HepG2 (cell line): ENCODE measurements around the gene AKAP12. TPM values are rescaled to one million over a fixed set of nuclear protein-coding genes. Genes with fewer than 3 reads are reported as not detected.

ENCODE experiments used
- ATAC-seq: fragments of 200-7000 bp; cut with Tn5 transposase; 3 replicates; pipeline ENCODE4 v1.9.1; 2020; ENCODE audit warnings: mild to moderate bottlenecking, moderate library complexity
- BruUV-seq: library from RNA; stranded (reverse); fragments of 400-500 nt; replicated peaks from 2 replicates; lab custom pipeline; 2021; lab: Mats Ljungman, UMichigan
- CTCF ChIA-PET: fragments of 300-600 bp; formaldehyde crosslinking; extraction: SDS; loops from one replicate; lab custom pipeline; 2021; ENCODE audit warnings: low total read pairs, inconsistent platforms, low intra/inter-chr PET ratio; lab: Yijun Ruan, JAX
- POLR2A ChIA-PET: fragments of 350-600 bp; sonication (Branson Sonifier 250); formaldehyde crosslinking; loops from one replicate; lab custom pipeline; 2020; ENCODE audit warnings: antibody characterized with exemption, inconsistent platforms; lab: Yijun Ruan, JAX
- DNase-seq: peaks from one replicate; pipeline ENCODE4 v3.0.0-alpha.2; 2015; ENCODE audit warnings: low spot score
- FAIRE-seq: peaks from 3 replicates; lab custom pipeline; 2011; peaks lifted over from hg19 to GRCh38; lab: Jason Lieb, UNC
- H2AFZ ChIP-seq: one replicate; pipeline ENCODE4 v1.6.1; 2011; ENCODE audit warnings: low read length, inconsistent platforms
- H3K27ac ChIP-seq: fragments of 300-600 bp; 3 replicates; pipeline ENCODE4 v1.8.0; 2011; ENCODE audit warnings: mixed run types, mild to moderate bottlenecking, mixed read lengths, low read length, inconsistent platforms; ENCODE audit not compliant: insufficient read depth; ENCODE audit errors: extremely low read length
- H3K27me3 ChIP-seq, 2 experiments: fragments of 200-600 bp in 1 of 2; 2 replicates in 1 of 2; 3 replicates in 1 of 2; pipeline versions ENCODE4 v1.6.0 to v1.8.0; 2011; ENCODE audit warnings: low read length in 2 of 2, mild to moderate bottlenecking in 2 of 2, moderate library complexity in 2 of 2, inconsistent platforms in 1 of 2; ENCODE audit not compliant: insufficient read depth in 2 of 2, control insufficient read depth in 1 of 2
- H3K36me3 ChIP-seq, 2 experiments: fragments of 200-600 bp in 1 of 2; replicated peaks in 1 of 2; 2 replicates in 1 of 2; 3 replicates in 1 of 2; pipeline versions ENCODE4 v1.5.1 to v1.8.0; 2011; ENCODE audit warnings: low read length in 2 of 2, inconsistent platforms in 1 of 2; ENCODE audit not compliant: insufficient read depth in 2 of 2, control insufficient read depth in 1 of 2
- H3K4me1 ChIP-seq: 2 replicates; pipeline ENCODE4 v1.5.1; 2012; ENCODE audit warnings: low read length, inconsistent platforms; ENCODE audit not compliant: insufficient read depth
- H3K4me2 ChIP-seq: 2 replicates; pipeline ENCODE4 v1.6.0; 2011; ENCODE audit warnings: low read depth, low read length, inconsistent platforms
- H3K4me3 ChIP-seq, 3 experiments: fragments of 200-600 bp in 1 of 3; sonication (generic), shearing (Covaris generic) in 1 of 3; replicated peaks in 1 of 3; 2 replicates each; pipeline ENCODE4 v1.5.1; 2011 to 2016; ENCODE audit warnings: low read length in 3 of 3, inconsistent platforms in 2 of 3, low read depth in 2 of 3, mild to moderate bottlenecking in 2 of 3, control low read depth in 1 of 3, mixed read lengths in 1 of 3; ENCODE audit not compliant: insufficient read depth in 1 of 3
- H3K79me2 ChIP-seq: one replicate; pipeline ENCODE4 v1.6.1; 2011; ENCODE audit warnings: low read length, inconsistent platforms; ENCODE audit not compliant: insufficient read depth
- H3K9ac ChIP-seq: 2 replicates; pipeline ENCODE4 v1.6.0; 2011; ENCODE audit warnings: mild to moderate bottlenecking, low read depth, low read length, inconsistent platforms; ENCODE audit not compliant: insufficient read depth
- H3K9me3 ChIP-seq: 2 replicates; pipeline ENCODE4 v1.5.1; 2012; ENCODE audit warnings: mild to moderate bottlenecking, low read length
- H4K20me1 ChIP-seq: 2 replicates; pipeline ENCODE4 v1.6.0; 2011; ENCODE audit warnings: inconsistent platforms, mild to moderate bottlenecking, low read length, moderate library complexity; ENCODE audit not compliant: insufficient read depth
- BORCS8-MEF2B ChIP-seq: sonication (generic); formaldehyde crosslinking; IDR thresholded peaks from 2 replicates; pipeline ENCODE4 v1.8.0; 2022; ENCODE audit warnings: mild to moderate bottlenecking, missing genetic modification reagents
- GATAD1 ChIP-seq: IDR thresholded peaks from 2 replicates; pipeline ENCODE4 v1.6.1; 2016; ENCODE audit warnings: missing genetic modification reagents, missing compliant biosample characterization
- MXD1 ChIP-seq: sonication (generic); formaldehyde crosslinking; IDR thresholded peaks from 2 replicates; pipeline ENCODE4 v1.4.0; 2020; ENCODE audit warnings: mild to moderate bottlenecking, missing genetic modification reagents
- PCBP1 ChIP-seq: fragments of 200-400 bp; formaldehyde crosslinking; IDR thresholded peaks from 2 replicates; pipeline ENCODE4 v1.6.1; 2017; ENCODE audit warnings: mild to moderate bottlenecking, low read depth, low read length, borderline replicate concordance
- PHB2 ChIP-seq: fragments of 450-650 bp; IDR thresholded peaks from 2 replicates; pipeline ENCODE4 v1.6.1; 2018; ENCODE audit not compliant: partially characterized antibody
- REXO4 ChIP-seq: sonication (generic); formaldehyde crosslinking; IDR thresholded peaks from 2 replicates; pipeline ENCODE4 v1.8.0; 2022; ENCODE audit warnings: missing genetic modification reagents, mild to moderate bottlenecking, borderline replicate concordance
- SOX5 ChIP-seq: IDR thresholded peaks from 2 replicates; pipeline ENCODE4 v1.6.1; 2016; ENCODE audit warnings: borderline replicate concordance
- ZEB1 ChIP-seq: IDR thresholded peaks from 2 replicates; pipeline ENCODE4 v1.6.1; 2012; ENCODE audit warnings: mild to moderate bottlenecking, low read depth, inconsistent platforms; ENCODE audit not compliant: insufficient replicate concordance
- ZFP41 ChIP-seq: sonication (generic); formaldehyde crosslinking; IDR thresholded peaks from 2 replicates; pipeline ENCODE4 v1.4.0; 2020; ENCODE audit warnings: mild to moderate bottlenecking, missing genetic modification reagents, borderline replicate concordance
- ZNF18 ChIP-seq: sonication (generic); formaldehyde crosslinking; IDR thresholded peaks from 2 replicates; pipeline ENCODE4 v1.8.0; 2022; ENCODE audit warnings: mild to moderate bottlenecking, missing genetic modification reagents; ENCODE audit not compliant: insufficient replicate concordance
- ZNF235 ChIP-seq: sonication (generic); formaldehyde crosslinking; IDR thresholded peaks from 2 replicates; pipeline ENCODE4 v1.8.1; 2023; ENCODE audit warnings: mild to moderate bottlenecking, missing genetic modification reagents, borderline replicate concordance
- ZNF710 ChIP-seq: sonication (generic); formaldehyde crosslinking; IDR thresholded peaks from 2 replicates; pipeline ENCODE4 v1.5.0; 2020; ENCODE audit warnings: mild to moderate bottlenecking, missing genetic modification reagents, borderline replicate concordance
- ZNF770 ChIP-seq: sonication (generic); formaldehyde crosslinking; IDR thresholded peaks from 2 replicates; pipeline ENCODE4 v1.5.0; 2020; ENCODE audit warnings: mild to moderate bottlenecking, missing genetic modification reagents
- ZSCAN5A ChIP-seq: sonication (generic); formaldehyde crosslinking; IDR thresholded peaks from 2 replicates; pipeline ENCODE4 v1.8.0; 2022; ENCODE audit warnings: mild to moderate bottlenecking, missing genetic modification reagents, borderline replicate concordance
- WGBS: methylation state at CpG from one replicate; pipeline ENCODE4 v1.1.6; 2017; ENCODE audit warnings: low lambda C conversion rate; 5-methylcytosine and 5-hydroxymethylcytosine counted together
- in situ Hi-C: cut with HindIII; loops from 2 replicates; pipeline ENCODE4 v1.10.0; 2017; ENCODE audit warnings: low pct_unique_long_range_greater_than_20kb; ENCODE audit not compliant: extremely low pct_ligation_motif_present
- intact Hi-C: fragments of 100-400 bp; cut with micrococcal nuclease; formaldehyde crosslinking; loops from one replicate; pipeline ENCODE4 v1.10.0; 2022; ENCODE audit not compliant: unreplicated experiment
- polyA plus RNA-seq, 8 experiments: library from polyadenylated mRNA; depleted of rRNA in 3 of 8; stranded (reverse) in 7 of 8; unstranded in 1 of 8; fragments of >200 nt; fragmentation: Illumina TruSeq in 4 of 8; extraction: Trizol in 4 of 8; gene quantifications; 2 replicates each; pipeline versions ENCODE4 v1.2.1 to v1.2.3, GENCODE V29; 2011 to 2016; ENCODE audit warnings: low read depth in 4 of 8, missing spikeins in 1 of 8, mixed read lengths in 1 of 8; ENCODE audit not compliant: insufficient read depth in 1 of 8
- total RNA-seq, 5 experiments: library from RNA; depleted of rRNA; stranded (reverse); fragments of >200 nt; fragmentation: Illumina TruSeq; extraction: Trizol; gene quantifications; 2 replicates each; pipeline ENCODE4 v1.2.3, GENCODE V29; 2016; ENCODE audit warnings: low read depth in 1 of 5
- TF ChIP-seq, protein P1 (sequence below): sonication (generic); formaldehyde crosslinking; IDR thresholded peaks from 2 replicates; pipeline ENCODE4 v1.5.1; 2020; ENCODE audit warnings: mild to moderate bottlenecking, moderate library complexity, missing genetic modification reagents

AKAP12 gene
- total and polyA plus RNA-seq, 2 of the 13 experiments (the other 11 are each of a cell fraction or from before 2014, with no cell fraction given): 10.6 to 19.0 TPM

- no peaks in the 10 kb centered on the region for H4K20me1 ChIP-seq
- in situ Hi-C loops (no loop called here), intact Hi-C loops (loop anchor here (10.0 kb wide), 1 partner anchor 855 kb away; no protein-coding TSS in a partner anchor)
- FAIRE-seq (no peak), DNase-seq (no peak), ATAC-seq (no peak)
- no peak overlapping the region for H3K27ac ChIP-seq
- no peak overlapping the region for H3K4me2 ChIP-seq
- no peaks in the 10 kb centered on the region; the same call in 1 of the 2 replicates for H3K4me1 ChIP-seq
- WGBS: 84% methylated on average over 4 of the region's 4 CpGs
- no peaks in the 10 kb centered on the region for H3K79me2 ChIP-seq
- no peaks in the 10 kb centered on the region; a peak in 1 of 5 replicates for H3K27me3 ChIP-seq
- no peaks in the 10 kb centered on the region for H3K36me3 ChIP-seq
- no peak overlapping the region for H2AFZ ChIP-seq
- no peak overlapping the region for H3K4me3 ChIP-seq
- BruUV-seq: no TSS peak
- ChIA-PET POLR2A (no interaction called here), CTCF (no interaction called here)
- H3K9ac ChIP-seq: no peak overlapping the region
- H3K9me3 ChIP-seq: no peaks in the 10 kb centered on the region
- TF ChIP-seq SOX5 (CRISPR knock-in tag) (no peak), PHB2 (no peak), PCBP1 (no peak), ZNF710 (CRISPR knock-in tag) (no peak), ZNF235 (CRISPR knock-in tag) (no peak), MXD1 (no peak), REXO4 (CRISPR knock-in tag) (no peak), GATAD1 (CRISPR knock-in tag) (no peak), ZSCAN5A (CRISPR knock-in tag) (no peak), ZFP41 (CRISPR knock-in tag) (no peak), ZNF18 (no peak), ZNF770 (no peak), BORCS8-MEF2B (no peak), ZEB1 (no peak)
- TF ChIP-seq, protein P1, sequence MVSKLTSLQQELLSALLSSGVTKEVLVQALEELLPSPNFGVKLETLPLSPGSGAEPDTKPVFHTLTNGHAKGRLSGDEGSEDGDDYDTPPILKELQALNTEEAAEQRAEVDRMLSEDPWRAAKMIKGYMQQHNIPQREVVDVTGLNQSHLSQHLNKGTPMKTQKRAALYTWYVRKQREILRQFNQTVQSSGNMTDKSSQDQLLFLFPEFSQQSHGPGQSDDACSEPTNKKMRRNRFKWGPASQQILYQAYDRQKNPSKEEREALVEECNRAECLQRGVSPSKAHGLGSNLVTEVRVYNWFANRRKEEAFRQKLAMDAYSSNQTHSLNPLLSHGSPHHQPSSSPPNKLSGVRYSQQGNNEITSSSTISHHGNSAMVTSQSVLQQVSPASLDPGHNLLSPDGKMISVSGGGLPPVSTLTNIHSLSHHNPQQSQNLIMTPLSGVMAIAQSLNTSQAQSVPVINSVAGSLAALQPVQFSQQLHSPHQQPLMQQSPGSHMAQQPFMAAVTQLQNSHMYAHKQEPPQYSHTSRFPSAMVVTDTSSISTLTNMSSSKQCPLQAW (CRISPR knock-in tag): no peak
Measured at GRCh38 chr6:151230277-151230577, 9.5 kb upstream of the AKAP12 start.
